ENCODE data around the gene DCAKD. TPM values are rescaled to one million over a fixed set of nuclear protein-coding genes. Genes with fewer than 3 reads are reported as not detected.

The DCAKD gene
- total and polyA plus RNA-seq, 10 of the 15 experiments (the other 5 are each of a cell fraction or from before 2014, with no cell fraction given), result 11.6 to 62.7 (median 38.3) TPM

- TF ChIP-seq MEF2B (IDR thresholded peaks at IDR 0.05; ENCODE audit: partially characterized antibody, poor library complexity, severe bottlenecking) (peak; percentile 61), USF1 (IDR thresholded peaks at IDR 0.05; ENCODE audit: borderline replicate concordance, extremely low read length, insufficient read depth, low read depth, low read length) (no peak), BHLHE40 (IDR thresholded peaks at IDR 0.05; ENCODE audit: borderline replicate concordance in 1 of 2, low read depth in 2 of 2, low read length in 1 of 2) (peak in 1 of 2 experiments; percentile 15; a peak in 1 of 4 replicates), ZNF207 (IDR thresholded peaks at IDR 0.05; ENCODE audit: borderline replicate concordance) (no peak), STAT1 (conservative IDR thresholded peaks at IDR 0.05) (no peak), YY1 (IDR thresholded peaks at IDR 0.05; ENCODE audit: low read depth, low read length) (no peak), CREM (IDR thresholded peaks at IDR 0.05; ENCODE audit: low read depth) (no peak)
- TF ChIP-seq, protein P1, sequence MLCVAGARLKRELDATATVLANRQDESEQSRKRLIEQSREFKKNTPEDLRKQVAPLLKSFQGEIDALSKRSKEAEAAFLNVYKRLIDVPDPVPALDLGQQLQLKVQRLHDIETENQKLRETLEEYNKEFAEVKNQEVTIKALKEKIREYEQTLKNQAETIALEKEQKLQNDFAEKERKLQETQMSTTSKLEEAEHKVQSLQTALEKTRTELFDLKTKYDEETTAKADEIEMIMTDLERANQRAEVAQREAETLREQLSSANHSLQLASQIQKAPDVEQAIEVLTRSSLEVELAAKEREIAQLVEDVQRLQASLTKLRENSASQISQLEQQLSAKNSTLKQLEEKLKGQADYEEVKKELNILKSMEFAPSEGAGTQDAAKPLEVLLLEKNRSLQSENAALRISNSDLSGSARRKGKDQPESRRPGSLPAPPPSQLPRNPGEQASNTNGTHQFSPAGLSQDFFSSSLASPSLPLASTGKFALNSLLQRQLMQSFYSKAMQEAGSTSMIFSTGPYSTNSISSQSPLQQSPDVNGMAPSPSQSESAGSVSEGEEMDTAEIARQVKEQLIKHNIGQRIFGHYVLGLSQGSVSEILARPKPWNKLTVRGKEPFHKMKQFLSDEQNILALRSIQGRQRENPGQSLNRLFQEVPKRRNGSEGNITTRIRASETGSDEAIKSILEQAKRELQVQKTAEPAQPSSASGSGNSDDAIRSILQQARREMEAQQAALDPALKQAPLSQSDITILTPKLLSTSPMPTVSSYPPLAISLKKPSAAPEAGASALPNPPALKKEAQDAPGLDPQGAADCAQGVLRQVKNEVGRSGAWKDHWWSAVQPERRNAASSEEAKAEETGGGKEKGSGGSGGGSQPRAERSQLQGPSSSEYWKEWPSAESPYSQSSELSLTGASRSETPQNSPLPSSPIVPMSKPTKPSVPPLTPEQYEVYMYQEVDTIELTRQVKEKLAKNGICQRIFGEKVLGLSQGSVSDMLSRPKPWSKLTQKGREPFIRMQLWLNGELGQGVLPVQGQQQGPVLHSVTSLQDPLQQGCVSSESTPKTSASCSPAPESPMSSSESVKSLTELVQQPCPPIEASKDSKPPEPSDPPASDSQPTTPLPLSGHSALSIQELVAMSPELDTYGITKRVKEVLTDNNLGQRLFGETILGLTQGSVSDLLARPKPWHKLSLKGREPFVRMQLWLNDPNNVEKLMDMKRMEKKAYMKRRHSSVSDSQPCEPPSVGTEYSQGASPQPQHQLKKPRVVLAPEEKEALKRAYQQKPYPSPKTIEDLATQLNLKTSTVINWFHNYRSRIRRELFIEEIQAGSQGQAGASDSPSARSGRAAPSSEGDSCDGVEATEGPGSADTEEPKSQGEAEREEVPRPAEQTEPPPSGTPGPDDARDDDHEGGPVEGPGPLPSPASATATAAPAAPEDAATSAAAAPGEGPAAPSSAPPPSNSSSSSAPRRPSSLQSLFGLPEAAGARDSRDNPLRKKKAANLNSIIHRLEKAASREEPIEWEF (IDR thresholded peaks at IDR 0.05; ENCODE audit: insufficient replicate concordance, low read depth, low read length), result peak; percentile 82
Measured at GRCh38 chr17:45042346-45043120, 8.9 kb downstream of the DCAKD start (continued).
